GM19463 (cell line): ENCODE results near the gene TMA7B.

Experiments used
- ATAC-seq: cut with Tn5 transposase; IDR thresholded peaks from one replicate; pipeline ENCODE4 v1.9.1; 2021; ENCODE audit warnings: mild to moderate bottlenecking, moderate library complexity; ENCODE audit not compliant: unreplicated experiment

TMA7B gene

DNA sequence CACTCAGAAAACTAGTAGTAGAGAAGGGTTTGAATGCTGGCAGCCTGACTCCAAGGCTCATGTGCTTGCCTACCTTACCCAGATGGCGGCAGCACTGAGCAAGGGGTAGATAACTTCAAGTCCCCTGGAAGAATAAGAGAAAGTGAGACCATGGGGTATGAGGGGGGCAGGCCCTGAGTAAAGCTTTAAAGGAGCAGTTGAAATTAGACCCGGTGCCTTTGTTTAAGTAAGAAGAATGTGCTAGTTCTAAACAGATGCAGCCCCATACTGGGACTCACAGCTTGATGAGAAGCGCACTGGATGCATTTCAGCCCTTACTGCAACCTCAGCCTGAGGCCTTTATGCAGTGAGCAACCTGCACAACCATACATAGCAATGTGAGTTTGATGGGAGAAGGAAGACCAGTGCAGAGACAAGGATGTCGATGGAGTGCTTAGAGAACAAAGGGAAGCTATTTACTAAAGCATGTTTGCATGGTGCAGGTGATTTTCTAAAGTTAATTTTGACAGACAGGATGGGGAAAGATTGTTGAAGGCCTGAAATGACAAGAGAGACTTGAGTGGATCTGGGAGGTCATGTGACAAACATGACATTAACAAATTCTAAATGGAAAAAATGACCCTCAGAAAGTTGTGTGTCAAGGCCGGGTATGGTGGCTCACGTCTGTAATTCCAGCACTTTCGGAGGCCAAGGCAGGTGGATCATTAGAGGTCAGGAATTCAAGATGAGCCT is 27.1 kb upstream of the TMA7B start:
- no peak for ATAC-seq

DNA sequence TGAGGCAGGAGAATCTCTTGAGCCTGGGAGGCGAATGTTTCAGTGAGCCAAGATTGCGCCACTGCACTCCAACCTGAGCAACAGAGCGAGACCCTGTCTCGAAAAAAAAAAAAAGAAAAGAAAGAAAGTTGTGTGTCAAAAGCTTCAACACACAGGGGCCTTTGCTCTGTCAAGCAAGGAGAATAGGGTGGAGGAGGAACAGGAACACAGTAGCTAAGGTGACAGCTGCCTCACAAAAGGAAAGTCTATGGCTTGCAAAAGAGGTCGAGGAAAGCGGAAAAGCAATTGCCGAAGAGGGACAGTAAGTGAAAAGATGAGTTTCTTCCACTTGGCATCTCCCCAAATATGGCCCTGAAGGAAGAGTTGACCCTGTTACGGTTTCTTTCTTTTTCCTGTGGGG is 26.5 kb upstream of the TMA7B start:
- no peak for ATAC-seq

DNA sequence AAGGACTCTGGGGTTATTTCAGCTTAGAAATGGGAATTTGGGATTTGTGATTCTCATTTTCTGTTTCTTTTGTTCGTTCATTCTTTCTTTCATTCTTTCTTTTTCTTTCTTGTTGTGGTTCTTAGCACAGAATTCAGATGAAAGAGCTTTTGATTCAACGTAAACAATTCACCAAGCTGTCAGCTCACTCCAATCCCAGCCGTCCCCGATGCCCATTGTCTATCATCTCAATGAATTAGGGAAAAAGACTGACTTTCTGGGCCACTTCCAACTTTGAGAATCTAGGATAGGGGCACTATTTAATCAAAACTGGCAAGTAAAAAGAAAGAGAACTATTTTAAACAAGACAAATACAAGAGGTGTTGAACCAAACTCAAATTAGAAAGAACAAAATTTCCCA is 25.1 kb upstream of the TMA7B start:
- ATAC-seq, result no peak

DNA sequence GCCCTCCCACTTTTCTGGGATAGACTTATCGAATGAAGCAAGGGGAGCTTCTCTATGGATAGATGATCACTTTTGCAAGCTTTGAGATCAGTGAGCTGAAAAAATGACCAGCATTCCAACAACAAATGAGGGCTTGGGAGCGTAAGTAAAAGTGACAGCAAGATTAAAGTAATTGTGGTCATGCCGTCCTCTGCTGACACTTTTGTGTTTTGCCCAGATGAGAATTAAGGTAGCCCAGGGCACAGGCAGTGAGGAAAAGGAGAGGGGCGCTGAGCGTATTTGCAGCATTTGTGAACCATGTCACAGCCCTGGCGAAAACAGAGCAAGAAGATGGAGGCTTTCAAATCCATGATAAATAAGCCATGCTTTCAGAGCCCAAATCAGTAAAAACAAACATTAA is 24.6 kb upstream of the TMA7B start:
- no peak for ATAC-seq

DNA sequence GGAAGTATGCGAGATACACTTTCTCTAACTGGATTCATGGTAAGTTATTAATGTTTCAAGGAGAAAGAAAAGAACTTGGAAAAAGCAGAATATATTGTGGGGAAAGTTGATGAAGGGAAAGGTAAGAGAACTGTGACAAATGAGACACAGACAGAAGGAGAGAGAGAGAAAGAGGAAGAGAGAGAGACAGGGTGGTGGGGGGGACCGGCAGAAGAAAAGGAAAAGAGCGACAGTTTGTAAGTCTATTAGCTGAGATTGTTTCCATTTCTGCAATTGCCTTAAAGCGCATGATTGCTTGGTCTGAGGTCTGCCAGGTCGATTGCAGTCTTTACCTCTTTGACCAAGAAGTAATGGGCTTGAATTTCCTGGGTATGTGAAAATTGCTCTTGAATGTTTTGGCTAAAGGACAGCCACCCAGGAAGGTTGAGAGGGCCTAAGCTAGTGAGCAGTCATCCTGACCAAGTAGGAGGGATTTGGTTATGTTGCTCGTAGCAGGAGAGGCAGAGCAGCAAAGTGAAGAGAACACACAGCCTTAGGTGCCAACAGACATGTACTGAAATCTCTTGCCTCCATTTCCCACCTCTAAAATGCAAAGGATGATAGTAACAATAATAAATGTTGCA is 23.6 kb upstream of the TMA7B start:
- no peak for ATAC-seq

DNA sequence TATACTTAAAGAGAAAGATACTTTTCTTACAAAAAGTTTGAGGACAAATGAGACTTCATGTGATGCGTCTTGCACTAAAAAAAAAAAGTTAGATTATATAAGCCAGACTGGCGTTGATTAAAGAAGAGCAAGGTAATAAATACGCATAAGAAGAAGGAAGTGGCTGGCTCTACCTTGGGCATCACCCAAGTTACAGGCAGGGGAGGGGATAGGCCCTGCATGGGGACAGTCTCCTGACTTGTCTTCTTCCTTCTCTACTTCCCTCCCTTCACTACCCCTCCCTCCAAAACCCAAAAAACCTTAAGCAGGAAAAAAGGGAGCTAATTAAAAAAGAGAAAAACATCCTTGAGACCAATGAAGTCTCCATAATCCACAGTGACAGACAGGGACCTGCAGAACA is 22.3 kb upstream of the TMA7B start:
- ATAC-seq, result no peak

DNA sequence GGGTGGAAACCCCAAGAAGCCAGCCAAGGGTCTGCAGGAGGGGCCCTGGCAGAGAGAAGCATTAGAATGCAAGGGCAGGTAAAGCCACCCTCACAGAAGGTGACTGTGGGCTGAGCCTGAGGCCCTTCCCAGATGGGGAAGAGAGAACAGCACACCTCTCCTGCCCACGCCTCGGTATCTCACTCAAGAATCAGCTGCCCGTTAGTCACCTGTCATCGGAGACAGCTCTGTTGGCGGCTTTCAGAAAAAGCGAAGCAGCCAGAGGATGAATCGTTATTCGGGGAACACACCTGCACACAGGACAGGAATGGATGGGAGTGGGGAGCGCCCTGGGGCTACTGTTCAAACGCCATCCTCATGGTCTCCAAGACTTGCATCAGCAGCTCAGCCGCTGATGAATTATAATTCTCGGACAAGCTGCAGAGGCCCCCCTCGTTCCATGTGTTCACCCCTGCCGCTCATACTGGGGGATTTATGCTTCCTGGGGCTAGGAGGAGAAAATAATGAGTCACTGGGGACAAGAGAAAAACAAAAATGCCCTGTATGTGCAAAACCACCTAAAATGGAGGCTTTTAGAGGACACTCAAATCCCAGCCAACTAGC is 21.6 kb upstream of the TMA7B start:
- no peak for ATAC-seq

DNA sequence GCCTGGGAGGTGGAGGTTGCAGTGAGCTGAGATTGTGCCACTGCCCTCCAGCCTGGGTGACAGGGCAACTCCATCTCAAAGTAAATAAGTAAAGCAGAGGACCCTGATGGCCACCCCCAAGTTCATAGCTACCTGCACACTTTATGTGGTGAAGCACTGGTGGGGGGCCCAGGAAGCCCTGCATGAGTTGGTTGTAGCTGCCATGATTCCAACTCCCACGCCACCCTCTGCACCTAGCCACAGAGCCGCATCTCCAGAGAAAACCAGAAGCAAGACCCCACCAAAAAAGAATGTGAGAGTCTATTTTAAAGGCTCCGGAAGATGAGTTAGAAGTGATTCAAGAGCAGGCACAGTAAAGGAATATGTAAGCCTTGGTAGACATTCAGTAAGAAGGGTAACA is 20.4 kb upstream of the TMA7B start:
- ATAC-seq, result no peak

DNA sequence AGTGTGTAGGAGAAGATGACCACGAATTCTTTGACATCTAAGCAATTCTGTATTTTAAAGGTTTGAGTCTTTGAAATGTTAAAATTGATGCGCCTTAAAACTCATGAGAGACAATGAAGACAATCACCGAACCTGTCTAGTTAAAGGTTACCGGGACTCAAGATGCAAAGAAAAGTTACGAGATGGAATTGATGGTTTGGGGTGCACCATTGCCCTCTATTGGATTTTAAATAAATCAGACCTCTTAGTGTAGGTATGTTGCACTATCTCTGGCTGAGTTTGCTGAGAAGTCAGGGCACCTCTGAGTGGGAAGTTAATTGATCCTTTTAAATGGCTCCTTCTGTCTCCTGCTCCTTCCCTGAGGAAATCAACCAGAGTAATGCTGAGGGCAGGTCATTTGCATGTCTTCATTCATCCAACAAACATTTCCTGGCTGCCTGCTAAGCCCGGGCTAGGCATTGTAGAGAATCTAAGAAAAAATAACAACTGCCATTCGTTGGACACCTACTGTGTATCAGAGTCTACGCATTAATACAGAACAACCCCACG is 19.4 kb upstream of the TMA7B start:
- no peak for ATAC-seq

DNA sequence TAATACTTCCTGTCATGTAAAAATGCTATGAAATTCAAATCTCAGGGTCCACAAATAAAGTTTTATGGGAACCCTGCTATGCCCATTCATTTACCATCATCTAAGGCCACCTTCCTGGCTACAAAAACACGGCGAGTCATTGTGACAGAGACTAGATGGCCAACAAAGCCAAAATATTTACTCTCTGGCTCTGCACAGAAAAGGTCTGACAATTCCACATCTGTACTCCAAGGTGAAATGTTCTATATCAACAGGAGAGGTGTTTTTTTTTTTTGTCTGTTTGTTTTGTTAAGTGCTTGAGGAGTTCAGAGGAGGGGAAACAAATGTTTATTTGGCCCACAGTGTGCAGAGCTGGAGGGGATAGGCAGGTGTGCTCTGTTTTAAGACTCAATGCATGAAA is 18.6 kb upstream of the TMA7B start:
- ATAC-seq, result no peak

DNA sequence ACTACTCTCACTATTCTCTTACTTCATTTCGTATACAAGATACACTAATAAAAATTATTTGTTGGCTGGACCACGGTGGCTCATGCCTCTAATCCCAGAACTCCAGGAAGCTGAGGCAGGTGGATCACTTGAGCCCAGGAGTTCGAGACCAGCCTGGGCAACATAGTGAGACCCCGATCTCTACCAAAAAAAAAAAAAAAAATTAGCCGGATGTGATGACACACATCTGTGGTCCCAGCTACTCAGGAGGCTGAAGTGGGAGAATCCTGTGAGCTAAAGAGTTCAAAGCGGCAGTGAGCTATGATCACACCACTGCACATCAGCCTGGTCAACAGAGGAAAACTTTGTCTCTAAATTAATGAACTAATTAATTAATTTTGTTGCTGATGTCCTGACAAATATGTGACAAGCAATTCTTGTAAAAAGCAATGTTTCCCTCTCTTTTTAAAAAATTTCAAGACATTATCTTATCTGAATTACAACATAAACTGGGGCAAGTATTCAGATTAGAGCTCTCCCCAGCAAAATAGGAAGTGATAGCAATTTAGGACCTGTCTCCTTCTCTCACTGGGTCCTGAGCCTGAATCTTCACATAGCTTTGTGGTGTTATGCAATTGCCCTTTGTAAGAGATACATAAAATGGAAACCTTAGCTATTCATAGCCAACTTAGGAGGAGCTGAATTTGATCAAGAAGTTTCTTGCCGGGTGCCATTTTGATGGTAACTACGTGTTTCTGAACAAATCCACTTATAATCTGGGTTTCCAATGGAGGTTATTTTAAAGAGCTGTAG is 17.6 kb upstream of the TMA7B start:
- ATAC-seq, result no peak

DNA sequence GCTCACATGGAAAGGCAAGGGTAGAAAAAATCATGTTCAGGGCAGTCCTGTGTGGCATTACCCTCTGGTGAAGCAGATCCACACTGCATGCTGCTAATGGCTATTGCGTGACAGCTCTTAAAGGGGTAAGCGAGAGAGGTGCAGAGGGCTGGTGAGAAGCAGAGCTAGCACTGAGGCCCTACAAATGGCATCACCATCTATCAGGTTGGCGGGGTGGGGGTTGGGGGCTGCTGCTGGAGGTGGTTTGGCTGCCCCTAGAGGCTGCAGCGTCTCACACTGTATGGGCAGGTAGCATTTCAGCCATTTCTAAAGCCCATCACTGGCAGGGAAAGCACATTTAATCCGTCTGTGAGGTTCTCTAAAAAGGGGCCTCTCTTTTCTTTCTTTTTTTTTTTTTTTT is 16.9 kb upstream of the TMA7B start:
- ATAC-seq, result no peak

DNA sequence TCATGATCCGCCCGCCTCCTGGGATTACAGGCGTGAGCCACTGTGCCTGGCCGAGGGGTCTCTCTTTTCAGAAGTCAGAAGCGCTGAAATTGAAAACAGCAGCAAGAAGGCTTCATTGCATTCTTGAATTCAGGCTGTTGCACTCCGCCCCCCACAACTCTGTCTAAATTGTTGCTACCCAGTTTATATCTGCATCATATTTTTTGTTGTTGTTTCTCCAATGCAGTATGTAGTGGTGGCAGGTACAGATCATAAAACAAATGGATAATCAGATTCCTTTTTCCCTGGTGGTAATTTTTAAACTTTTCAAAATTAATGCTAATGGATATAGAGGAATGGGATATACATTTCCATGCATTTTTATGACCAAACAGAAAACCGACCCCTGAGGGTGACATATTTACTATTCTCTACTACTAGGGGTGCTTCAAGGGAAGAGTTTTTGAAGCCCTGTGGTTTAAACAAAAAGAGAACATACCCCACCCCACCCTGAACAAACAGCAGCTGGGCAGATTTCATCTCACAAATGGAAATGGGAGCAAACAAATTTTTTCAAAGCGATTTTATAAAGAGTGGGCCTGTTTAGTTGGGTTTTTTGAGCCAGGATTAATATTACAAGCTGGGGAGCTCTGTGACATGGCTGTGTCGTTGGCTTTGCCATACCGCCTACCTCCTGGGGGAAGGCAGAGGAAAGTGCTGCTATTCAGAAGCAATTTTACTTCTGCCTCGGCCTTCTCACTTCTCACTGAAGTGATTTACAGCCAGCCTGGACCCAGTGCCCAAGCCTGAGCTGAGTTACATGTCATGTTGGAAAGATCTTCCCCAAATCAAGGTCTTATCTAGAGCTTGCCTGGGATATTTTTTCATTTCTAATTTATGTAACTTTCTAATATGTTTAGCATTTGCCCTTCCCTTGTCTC is 16.0 kb upstream of the TMA7B start:
- ATAC-seq, result no peak

DNA sequence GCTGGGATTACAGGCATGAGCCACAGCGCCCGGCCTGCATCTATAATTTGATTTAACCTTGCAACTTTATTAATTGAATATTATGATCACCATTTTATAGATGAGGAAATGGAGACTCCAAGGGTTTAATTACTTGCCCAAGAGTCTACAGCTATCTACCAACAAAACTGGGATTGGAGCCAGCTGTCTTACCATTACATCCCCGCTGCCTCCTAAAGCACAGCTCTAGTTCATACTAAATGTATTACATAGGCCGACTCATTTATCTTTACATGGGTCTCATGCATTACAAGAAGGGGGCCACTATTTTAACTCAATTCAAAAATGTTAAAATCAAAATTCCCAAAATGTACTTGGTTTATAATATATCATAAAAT is 14.1 kb upstream of the TMA7B start:
- no peak for ATAC-seq

DNA sequence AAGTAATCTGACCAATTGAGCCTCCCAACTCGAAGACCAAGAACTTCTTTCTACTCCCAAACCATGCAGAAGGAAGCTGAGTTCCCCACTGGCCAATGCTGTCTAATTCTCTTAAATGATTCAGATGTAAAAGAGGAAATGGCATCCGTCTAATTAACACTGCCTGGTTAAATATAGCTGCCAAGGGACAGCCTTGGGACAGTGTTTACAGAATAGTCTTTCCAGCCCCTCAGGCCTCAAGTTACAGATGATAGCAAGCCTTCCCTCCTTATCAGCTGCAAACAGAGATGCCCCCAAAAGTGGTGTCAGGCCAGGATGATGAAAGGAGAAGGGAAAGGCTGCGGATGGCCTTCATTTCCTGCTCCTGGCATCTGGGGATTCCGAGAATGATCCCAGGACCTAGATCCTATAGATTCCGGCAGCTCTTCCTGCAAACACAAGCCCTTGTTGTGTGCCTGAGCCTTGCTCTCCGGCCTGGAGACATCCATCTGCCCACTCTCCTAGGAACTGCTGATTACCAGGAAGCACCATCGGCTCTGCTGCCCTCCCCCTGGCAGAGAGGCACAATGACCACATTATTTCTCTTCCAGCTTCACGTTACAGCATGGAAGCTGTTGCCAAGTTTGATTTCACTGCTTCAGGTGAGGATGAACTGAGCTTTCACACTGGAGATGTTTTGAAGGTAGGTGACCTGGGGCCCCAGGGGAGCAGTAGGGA is 13.5 kb upstream of the TMA7B start:
- ATAC-seq, result no peak

DNA sequence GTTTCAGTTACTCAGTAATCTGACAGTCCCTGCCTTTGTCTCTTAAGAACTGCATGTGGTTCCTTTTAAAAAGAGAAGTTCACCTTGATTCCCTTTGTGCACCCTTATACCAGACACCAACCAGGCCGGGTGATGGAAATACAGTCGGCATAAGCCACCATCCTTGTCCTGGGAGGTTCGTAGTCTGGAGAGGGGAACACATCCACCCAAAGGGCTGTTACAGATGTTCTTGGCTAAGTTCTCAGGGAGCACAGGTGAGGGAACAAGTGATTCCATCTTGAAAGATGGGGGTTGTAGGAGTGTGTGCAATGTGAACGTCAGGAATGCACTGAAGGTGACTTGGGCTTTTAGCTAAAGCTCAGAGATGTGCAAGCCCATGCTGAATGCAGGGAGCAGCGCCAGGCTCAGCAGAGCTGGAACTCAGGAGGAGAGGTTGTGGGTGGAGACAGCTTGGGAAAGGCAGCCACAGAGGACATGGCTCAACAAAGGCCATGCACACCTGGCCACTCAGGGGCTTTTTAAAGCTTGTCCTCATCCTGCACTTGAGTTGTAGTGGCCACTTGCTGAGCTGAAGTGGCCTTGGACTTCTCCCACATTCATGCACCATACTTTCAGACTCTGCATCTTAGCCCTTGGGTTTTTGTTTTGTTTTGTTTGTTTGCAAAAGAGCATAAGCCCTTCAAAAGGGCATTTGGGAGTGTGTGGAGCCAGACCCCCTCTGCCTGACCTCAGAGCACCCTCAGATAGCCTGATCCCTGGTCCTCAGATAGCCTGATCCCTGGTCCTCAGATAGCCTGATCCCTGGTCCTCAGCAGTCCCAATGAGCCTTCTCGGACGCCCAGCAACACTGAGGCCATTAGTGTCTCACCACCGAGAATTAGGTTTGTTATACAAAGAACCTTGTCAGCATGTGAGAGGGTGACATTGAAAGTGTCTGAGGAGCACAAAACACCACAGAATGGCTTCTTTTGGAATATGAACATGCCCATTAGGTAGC is 12.7 kb upstream of the TMA7B start:
- ATAC-seq, result no peak

DNA sequence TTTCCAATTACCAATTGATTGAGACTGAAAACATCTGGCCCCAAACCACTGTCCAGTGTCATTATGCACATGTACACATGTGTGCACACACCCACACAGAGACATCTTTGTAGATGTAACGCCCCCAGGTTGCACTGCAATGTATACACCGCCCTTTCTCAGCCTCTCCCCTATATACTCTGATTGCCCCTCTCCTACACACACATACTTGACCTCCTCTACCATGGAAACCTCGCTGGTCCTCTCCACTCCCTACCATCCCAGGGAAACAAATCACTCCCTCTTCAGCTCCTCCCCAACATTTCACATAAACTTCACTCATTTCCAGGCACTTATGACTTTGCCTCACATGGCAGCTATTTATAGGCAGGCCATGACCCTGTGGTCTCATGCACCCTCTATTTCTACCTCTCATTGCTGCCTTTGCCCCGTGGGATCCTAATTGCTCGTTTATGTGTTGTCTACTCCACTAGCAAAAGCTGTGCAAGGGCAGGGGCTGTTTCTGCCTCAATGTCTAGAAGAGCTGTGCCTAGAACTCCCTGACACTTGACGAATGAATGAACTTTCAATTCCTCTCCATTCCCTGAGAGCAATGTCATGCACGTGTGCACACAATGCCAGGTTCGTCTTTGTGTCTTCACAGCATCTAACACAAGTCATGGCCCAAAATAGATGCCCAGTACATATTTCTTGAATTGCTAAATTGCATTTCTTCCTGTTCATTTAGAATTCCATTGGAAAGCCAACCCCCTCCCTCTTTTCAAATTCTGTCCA is 10.0 kb upstream of the TMA7B start:
- no peak for ATAC-seq
